Stimulated activated CD8-positive, alpha-beta memory T cell treated with anti-CD3 and anti-CD28 coated beads, Interleukin-4, amount 100 ng/mL, for 24 hours (primary cell): ENCODE data around the gene SLC29A3.

ENCODE experiments used
- DNase-seq: peaks from one replicate; pipeline ENCODE4 v3.0.0-alpha.2; 2020; ENCODE audit warnings: low read depth

SLC29A3 gene

GRCh38 chr10:71321386-71321785 is 2.3 kb downstream of the SLC29A3 start:
- no peak for DNase-seq

GRCh38 chr10:71323407-71323806 is 4.3 kb downstream of the SLC29A3 start:
- DNase-seq: no peak

- DNase-seq: no peak
Measured at GRCh38 chr10:71324743-71325142, 5.7 kb downstream of the SLC29A3 start.

- DNase-seq: no peak
Measured at GRCh38 chr10:71325267-71325666, 6.2 kb downstream of the SLC29A3 start.

GRCh38 chr10:71326464-71326881 is 7.4 kb downstream of the SLC29A3 start:
- no peak for DNase-seq

- DNase-seq: no peak
Measured at GRCh38 chr10:71330789-71331404, 11.8 kb downstream of the SLC29A3 start.

- no peak for DNase-seq
Measured at GRCh38 chr10:71331736-71332135, 12.7 kb downstream of the SLC29A3 start.

GRCh38 chr10:71332466-71332865 is 13.4 kb downstream of the SLC29A3 start:
- no peak for DNase-seq

- no peak for DNase-seq
Measured at GRCh38 chr10:71333129-71333887, 14.2 kb downstream of the SLC29A3 start.

GRCh38 chr10:71334221-71334791 is 15.2 kb downstream of the SLC29A3 start:
- DNase-seq: no peak

- DNase-seq: no peak
Measured at GRCh38 chr10:71335173-71335708, 16.2 kb downstream of the SLC29A3 start.

- no peak for DNase-seq
Measured at GRCh38 chr10:71336632-71337031, 17.6 kb downstream of the SLC29A3 start.

GRCh38 chr10:71337219-71337701 is 18.2 kb downstream of the SLC29A3 start:
- no peak for DNase-seq

GRCh38 chr10:71338728-71339495 is 19.9 kb downstream of the SLC29A3 start:
- no peak for DNase-seq

GRCh38 chr10:71339796-71340589 is 20.9 kb downstream of the SLC29A3 start:
- DNase-seq: no peak

- no peak for DNase-seq
Measured at GRCh38 chr10:71342573-71343391, 23.7 kb downstream of the SLC29A3 start.

GRCh38 chr10:71343392-71343773 is 24.3 kb downstream of the SLC29A3 start:
- no peak for DNase-seq

GRCh38 chr10:71344154-71344925 is 25.3 kb downstream of the SLC29A3 start:
- DNase-seq: no peak

GRCh38 chr10:71344993-71345480 is 26.0 kb downstream of the SLC29A3 start:
- DNase-seq: no peak

- no peak for DNase-seq
Measured at GRCh38 chr10:71345694-71346093, 26.6 kb downstream of the SLC29A3 start.
